IPS-20b (cell line): ENCODE measurements around the gene MTERF4.

ENCODE experiments used
- H3K27ac ChIP-seq: one replicate; pipeline ENCODE4 v1.5.1; 2013; ENCODE audit warnings: low read length
- H3K27me3 ChIP-seq: 2 replicates; pipeline ENCODE4 v1.6.1; 2013; ENCODE audit warnings: mild to moderate bottlenecking, low read length, inconsistent platforms; ENCODE audit not compliant: insufficient read depth
- H3K36me3 ChIP-seq: 2 replicates; pipeline ENCODE4 v1.6.1; 2013; ENCODE audit warnings: low read depth, mild to moderate bottlenecking, inconsistent platforms, low read length, moderate library complexity; ENCODE audit not compliant: insufficient read depth
- H3K4me1 ChIP-seq: 2 replicates; pipeline ENCODE4 v1.6.1; 2013; ENCODE audit warnings: mild to moderate bottlenecking, control low read depth, inconsistent platforms, low read length, moderate library complexity; ENCODE audit not compliant: insufficient read depth
- H3K4me3 ChIP-seq: 2 replicates; pipeline ENCODE4 v1.5.1; 2013; ENCODE audit warnings: mild to moderate bottlenecking, low read length, inconsistent platforms
- H3K9ac ChIP-seq: 2 replicates; pipeline ENCODE4 v1.6.1; 2013; ENCODE audit warnings: low read depth, mild to moderate bottlenecking, inconsistent platforms, low read length, moderate library complexity
- H3K9me3 ChIP-seq: 2 replicates; pipeline ENCODE4 v1.6.1; 2013; ENCODE audit warnings: mild to moderate bottlenecking, low read depth, low read length, inconsistent platforms; ENCODE audit not compliant: insufficient read depth

Gene MTERF4

GRCh38 chr2:241120440-241120839 lies 18.4 kb upstream of the MTERF4 start:
- Histone ChIP-seq H3K27ac (no peak overlapping the region), H3K36me3 (peaks cover 36% of the 10 kb centered on the region), H3K4me3 (no peak overlapping the region)

GRCh38 chr2:241118737-241119505 lies 16.8 kb upstream of the MTERF4 start:
- Histone ChIP-seq H3K4me1 (no peaks in the 10 kb centered on the region), H3K4me3 (no peak overlapping the region), H3K9ac (no peak overlapping the region), H3K27ac (no peak overlapping the region), H3K27me3 (no peaks in the 10 kb centered on the region), H3K9me3 (no peaks in the 10 kb centered on the region), H3K36me3 (peaks cover 42% of the 10 kb centered on the region)

More at GRCh38 chr2:241120440-241120839, 18.4 kb upstream of the MTERF4 start:
- H3K9me3 ChIP-seq: no peaks in the 10 kb centered on the region
- no peaks in the 10 kb centered on the region for H3K4me1 ChIP-seq
- no peaks in the 10 kb centered on the region for H3K27me3 ChIP-seq
- no peak overlapping the region for H3K9ac ChIP-seq

GRCh38 chr2:241116606-241117560 lies 14.8 kb upstream of the MTERF4 start:
- no peaks in the 10 kb centered on the region for H3K27me3 ChIP-seq
- H3K36me3 ChIP-seq: peaks cover 46% of the 10 kb centered on the region
- H3K27ac ChIP-seq: no peak overlapping the region
- no peak overlapping the region for H3K9ac ChIP-seq
- no peaks in the 10 kb centered on the region for H3K9me3 ChIP-seq
- no peak overlapping the region for H3K4me3 ChIP-seq
- H3K4me1 ChIP-seq: no peaks in the 10 kb centered on the region

GRCh38 chr2:241115361-241115760 lies 13.3 kb upstream of the MTERF4 start:
- Histone ChIP-seq H3K27me3 (no peaks in the 10 kb centered on the region), H3K9me3 (no peaks in the 10 kb centered on the region), H3K36me3 (peaks cover 36% of the 10 kb centered on the region), H3K27ac (no peak overlapping the region), H3K9ac (no peak overlapping the region), H3K4me1 (no peaks in the 10 kb centered on the region), H3K4me3 (no peak overlapping the region)

- Histone ChIP-seq H3K27me3 (no peaks in the 10 kb centered on the region), H3K36me3 (peaks cover 35% of the 10 kb centered on the region), H3K9ac (no peak overlapping the region), H3K4me3 (no peak overlapping the region), H3K4me1 (no peaks in the 10 kb centered on the region), H3K9me3 (no peaks in the 10 kb centered on the region), H3K27ac (no peak overlapping the region)
These were observed 12.7 kb upstream of the MTERF4 start for GRCh38 chr2:241114836-241115235.

- Histone ChIP-seq H3K4me3 (no peak overlapping the region), H3K27me3 (no peaks in the 10 kb centered on the region), H3K4me1 (no peaks in the 10 kb centered on the region), H3K9me3 (no peaks in the 10 kb centered on the region), H3K9ac (no peak overlapping the region), H3K27ac (no peak overlapping the region), H3K36me3 (peaks cover 41% of the 10 kb centered on the region)
These were observed 10.5 kb upstream of the MTERF4 start for GRCh38 chr2:241112592-241112991.

GRCh38 chr2:241112046-241112445 lies 10.0 kb upstream of the MTERF4 start:
- no peaks in the 10 kb centered on the region for H3K27me3 ChIP-seq
- H3K27ac ChIP-seq: no peak overlapping the region
- H3K4me1 ChIP-seq: no peaks in the 10 kb centered on the region
- no peak overlapping the region for H3K9ac ChIP-seq
- H3K9me3 ChIP-seq: no peaks in the 10 kb centered on the region
- H3K36me3 ChIP-seq: peaks cover 45% of the 10 kb centered on the region
- H3K4me3 ChIP-seq: no peak overlapping the region

- no peak overlapping the region for H3K9ac ChIP-seq
These were observed 9.3 kb upstream of the MTERF4 start for GRCh38 chr2:241111440-241111805.

GRCh38 chr2:241110607-241111439 lies 8.7 kb upstream of the MTERF4 start:
- Histone ChIP-seq H3K9me3 (no peaks in the 10 kb centered on the region), H3K36me3 (peaks cover 46% of the 10 kb centered on the region), H3K27me3 (no peaks in the 10 kb centered on the region), H3K9ac (no peak overlapping the region), H3K4me3 (no peak overlapping the region), H3K4me1 (no peaks in the 10 kb centered on the region), H3K27ac (no peak overlapping the region)

More at GRCh38 chr2:241111440-241111805, 9.3 kb upstream of the MTERF4 start:
- H3K27ac ChIP-seq: no peak overlapping the region
- no peaks in the 10 kb centered on the region for H3K4me1 ChIP-seq
- H3K27me3 ChIP-seq: no peaks in the 10 kb centered on the region
- H3K36me3 ChIP-seq: peaks cover 48% of the 10 kb centered on the region
- no peak overlapping the region for H3K4me3 ChIP-seq
- no peaks in the 10 kb centered on the region for H3K9me3 ChIP-seq

- Histone ChIP-seq H3K27ac (no peak overlapping the region), H3K4me3 (no peak overlapping the region), H3K9me3 (no peaks in the 10 kb centered on the region), H3K9ac (no peak overlapping the region), H3K27me3 (no peaks in the 10 kb centered on the region), H3K36me3 (peaks cover 47% of the 10 kb centered on the region), H3K4me1 (no peaks in the 10 kb centered on the region)
These were observed 8.1 kb upstream of the MTERF4 start for GRCh38 chr2:241110089-241110606.
